GM12865 (cell line): Measurements from ENCODE around the gene PALLD.

Source experiments
- DNase-seq: peaks from one replicate; pipeline ENCODE4 v3.0.0; 2010; ENCODE audit warnings: low read depth
- H3K4me3 ChIP-seq: 2 replicates; pipeline ENCODE4 v1.5.1; 2011; ENCODE audit warnings: mild to moderate bottlenecking, low read depth, low read length, control low read depth
- TF ChIP-seq, protein P1 (sequence below): IDR thresholded peaks from 2 replicates; pipeline ENCODE4 v1.5.1; 2011; ENCODE audit warnings: low read length, control low read depth, low read depth, inconsistent platforms; ENCODE audit not compliant: insufficient read depth; ENCODE audit errors: missing control alignments

The PALLD gene

DNA sequence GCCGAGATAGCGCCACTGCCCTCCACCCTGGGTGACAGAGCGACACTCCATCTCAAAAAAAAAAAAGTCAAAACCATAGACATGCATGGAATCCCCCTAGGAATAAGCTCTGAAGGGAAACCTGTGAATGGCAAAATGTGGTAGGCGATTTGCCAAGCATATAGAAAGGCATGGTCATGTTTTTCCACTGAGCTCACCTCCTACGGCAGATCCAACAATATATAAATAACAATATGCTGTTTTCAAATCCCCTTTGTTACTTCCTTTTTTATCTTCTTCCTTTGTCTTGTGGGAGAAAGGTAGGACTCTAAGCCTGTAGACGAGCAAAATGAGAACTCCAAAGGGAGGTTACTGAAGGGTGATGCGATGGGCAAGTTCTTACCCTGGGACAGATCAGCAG lies 219.0 kb downstream of the PALLD start:
- no peak for DNase-seq
- TF ChIP-seq, protein P1, sequence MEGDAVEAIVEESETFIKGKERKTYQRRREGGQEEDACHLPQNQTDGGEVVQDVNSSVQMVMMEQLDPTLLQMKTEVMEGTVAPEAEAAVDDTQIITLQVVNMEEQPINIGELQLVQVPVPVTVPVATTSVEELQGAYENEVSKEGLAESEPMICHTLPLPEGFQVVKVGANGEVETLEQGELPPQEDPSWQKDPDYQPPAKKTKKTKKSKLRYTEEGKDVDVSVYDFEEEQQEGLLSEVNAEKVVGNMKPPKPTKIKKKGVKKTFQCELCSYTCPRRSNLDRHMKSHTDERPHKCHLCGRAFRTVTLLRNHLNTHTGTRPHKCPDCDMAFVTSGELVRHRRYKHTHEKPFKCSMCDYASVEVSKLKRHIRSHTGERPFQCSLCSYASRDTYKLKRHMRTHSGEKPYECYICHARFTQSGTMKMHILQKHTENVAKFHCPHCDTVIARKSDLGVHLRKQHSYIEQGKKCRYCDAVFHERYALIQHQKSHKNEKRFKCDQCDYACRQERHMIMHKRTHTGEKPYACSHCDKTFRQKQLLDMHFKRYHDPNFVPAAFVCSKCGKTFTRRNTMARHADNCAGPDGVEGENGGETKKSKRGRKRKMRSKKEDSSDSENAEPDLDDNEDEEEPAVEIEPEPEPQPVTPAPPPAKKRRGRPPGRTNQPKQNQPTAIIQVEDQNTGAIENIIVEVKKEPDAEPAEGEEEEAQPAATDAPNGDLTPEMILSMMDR: no peak
- H3K4me3 ChIP-seq: no peak overlapping the region

DNA sequence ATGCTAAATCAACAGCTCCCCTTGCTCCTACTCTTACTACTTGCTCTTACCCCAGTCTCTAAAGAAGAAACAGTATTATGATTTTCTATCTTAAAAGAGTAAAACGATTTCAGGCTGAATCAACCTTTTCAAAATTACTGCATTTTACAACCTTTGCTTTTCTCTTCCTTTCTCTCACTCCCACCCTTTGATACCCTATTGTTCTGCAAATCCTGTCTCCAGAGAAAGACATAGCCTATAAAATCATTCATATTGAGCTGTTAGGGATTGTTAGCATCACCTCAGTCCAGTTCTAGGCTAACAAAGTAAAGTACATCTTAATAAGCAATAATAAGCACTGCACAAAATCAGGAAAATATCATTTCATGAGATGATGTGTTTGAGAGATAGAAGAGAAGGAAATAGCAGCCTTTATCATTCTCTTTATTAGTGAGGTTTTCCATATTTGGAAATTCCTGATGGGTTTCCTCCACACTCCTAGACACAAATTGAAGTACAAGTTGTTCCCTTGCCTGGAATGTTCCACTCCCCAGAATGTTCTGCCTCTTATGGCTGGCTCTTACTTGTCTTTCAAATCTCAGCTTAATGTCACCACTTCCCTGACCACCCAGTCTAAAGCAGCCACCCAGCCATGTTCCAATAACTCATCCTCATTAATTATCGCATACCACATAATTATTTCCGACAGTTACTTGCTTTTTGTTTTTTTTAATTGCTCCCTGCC lies 219.7 kb downstream of the PALLD start:
- TF ChIP-seq, protein P1: no peak
- DNase-seq: no peak

DNA sequence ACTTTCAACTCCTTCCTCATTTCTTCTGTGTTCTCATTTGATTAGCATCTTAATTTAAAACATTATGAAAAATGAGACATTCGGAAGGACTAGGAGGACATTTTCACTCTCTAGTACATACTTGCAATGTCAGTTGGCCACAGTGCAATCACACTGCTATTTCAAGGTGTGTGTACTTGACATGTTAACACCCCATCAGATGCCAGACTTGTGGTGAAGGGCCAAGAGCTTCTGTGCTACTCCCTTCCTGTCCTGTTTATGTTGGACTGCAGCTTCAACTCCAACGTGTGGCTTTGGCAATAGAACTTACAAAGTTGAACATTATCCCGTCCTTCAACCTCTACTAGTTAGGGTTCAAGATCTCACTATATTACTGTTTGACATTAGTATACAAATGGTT lies 221.0 kb downstream of the PALLD start:
- no peak for DNase-seq
- TF ChIP-seq, protein P1: no peak
- H3K4me3 ChIP-seq: no peak overlapping the region

More for the DNA sequence above, 219.7 kb downstream of the PALLD start:
- H3K4me3 ChIP-seq: no peak overlapping the region

DNA sequence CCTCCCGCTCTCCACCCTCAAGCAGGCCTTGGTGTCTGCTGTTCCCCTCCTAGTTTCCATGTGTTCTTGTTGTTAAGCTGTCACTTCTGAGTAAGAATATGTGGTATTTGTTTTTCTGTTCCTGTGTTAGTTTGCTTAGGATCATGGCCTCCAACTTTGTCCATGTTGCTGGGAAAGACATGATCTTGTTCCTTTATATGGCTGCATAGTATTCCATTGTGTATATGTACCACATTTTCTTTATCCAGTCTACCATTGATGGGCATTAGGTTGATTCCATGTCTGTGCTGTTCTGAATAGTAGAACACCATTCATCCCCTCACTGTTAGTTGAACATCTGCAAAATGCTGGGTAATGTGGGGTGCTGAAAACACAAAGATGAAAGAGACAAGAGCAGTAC lies 222.9 kb downstream of the PALLD start:
- no peak overlapping the region for H3K4me3 ChIP-seq
- TF ChIP-seq, protein P1: no peak
- DNase-seq: no peak

DNA sequence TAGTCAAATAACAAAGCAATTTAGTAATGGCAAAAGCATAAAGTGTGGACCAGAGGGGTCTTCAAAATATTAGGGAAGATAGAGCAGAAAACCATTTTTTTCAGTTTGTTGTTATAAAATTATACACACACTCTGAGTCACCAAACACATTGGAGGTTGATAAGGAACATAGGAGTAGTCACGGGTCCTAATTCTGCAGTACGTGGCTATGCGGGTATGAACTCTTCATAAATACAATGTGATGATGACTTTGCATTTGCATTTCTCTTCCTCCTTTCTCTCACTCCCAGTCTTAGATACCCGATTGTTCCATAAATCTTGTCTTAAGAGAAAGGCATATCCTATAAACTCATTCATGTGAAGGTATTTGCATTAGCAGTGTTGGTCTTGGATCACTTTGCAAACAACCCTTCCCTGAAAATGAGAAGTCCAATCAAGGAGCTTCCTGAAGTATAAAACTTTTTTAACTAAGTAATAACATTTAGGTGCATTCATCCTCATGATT lies 223.6 kb downstream of the PALLD start:
- no peak overlapping the region for H3K4me3 ChIP-seq
- TF ChIP-seq, protein P1: no peak

DNA sequence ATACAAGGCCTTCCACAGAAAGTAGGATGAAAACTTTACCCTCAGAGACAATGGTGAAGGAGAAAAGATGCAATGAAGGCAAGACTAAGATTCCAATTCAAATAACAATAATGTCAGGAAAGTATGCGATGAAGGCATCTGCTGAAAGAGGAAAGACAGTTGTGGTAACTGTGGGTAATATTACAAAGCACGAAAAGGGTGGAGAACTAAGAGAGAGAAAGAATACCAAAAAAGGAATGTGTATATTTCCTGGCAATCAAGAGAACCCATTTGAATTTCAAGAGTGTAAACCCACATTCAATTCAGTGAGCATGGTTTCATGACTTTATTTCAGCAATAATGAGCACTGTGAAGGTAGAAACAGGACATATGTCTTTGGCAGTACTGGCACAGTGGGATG lies 225.5 kb downstream of the PALLD start:
- DNase-seq: no peak
- no peak overlapping the region for H3K4me3 ChIP-seq
- TF ChIP-seq, protein P1: no peak

More for the DNA sequence above, 223.6 kb downstream of the PALLD start:
- no peak for DNase-seq

DNA sequence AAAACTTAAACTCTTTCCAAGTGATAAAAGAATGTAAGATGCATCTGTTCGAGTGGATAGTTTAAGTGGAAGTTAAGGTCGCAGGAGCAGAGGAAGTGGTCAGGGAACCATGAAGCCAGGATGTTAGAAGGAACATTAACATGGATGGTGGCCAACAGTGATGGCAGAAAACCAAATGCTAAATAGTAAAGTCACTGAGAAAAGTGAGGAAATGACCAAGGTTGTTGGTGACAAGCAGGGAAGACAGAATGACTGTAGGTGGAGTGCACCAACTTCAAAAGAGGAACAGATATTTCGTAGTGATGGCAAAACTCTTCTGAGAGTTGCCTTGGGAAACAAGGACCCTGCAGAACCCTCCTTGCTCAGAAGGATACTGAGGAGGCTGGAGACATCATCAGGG lies 226.2 kb downstream of the PALLD start:
- TF ChIP-seq, protein P1: no peak
- DNase-seq: no peak
- no peak overlapping the region for H3K4me3 ChIP-seq
